ENCODE results near the gene METTL16. TPM values are rescaled to one million over a fixed set of nuclear protein-coding genes. Genes with fewer than 3 reads are reported as not detected.

The METTL16 gene
- total RNA-seq, 1 experiment from 2014 or later, result 18.3 TPM

GRCh38 chr17:2376107-2376506 lies 135.6 kb downstream of the METTL16 start:
- H2AFZ ChIP-seq (ENCODE audit: low read length), result no peak overlapping the region
- no peaks in the 10 kb centered on the region for H3K9me2 ChIP-seq (replicated peaks; ENCODE audit: insufficient read depth, low read length)
- H3K4me2 ChIP-seq (ENCODE audit: low read depth, low read length, poor library complexity, severe bottlenecking), result no peak overlapping the region
- H4K20me1 ChIP-seq (ENCODE audit: insufficient read depth, low read depth, low read length), result no peaks in the 10 kb centered on the region
- DNase-seq, result no peak
- no peaks in the 10 kb centered on the region for H3K27me3 ChIP-seq (ENCODE audit: low read length)
- no peak overlapping the region for H3K9ac ChIP-seq (ENCODE audit: low read length)
- no peaks in the 10 kb centered on the region; the same call in 1 of the 2 replicates for H3K36me3 ChIP-seq (ENCODE audit: insufficient read depth, low read length)
- H3K9me3 ChIP-seq (ENCODE audit: low read length), result no peaks in the 10 kb centered on the region
- H3K27ac ChIP-seq (ENCODE audit: low read length), result no peak overlapping the region
- no peaks in the 10 kb centered on the region for H3K4me1 ChIP-seq (ENCODE audit: low read length)
- no peaks in the 10 kb centered on the region for H3K79me2 ChIP-seq (ENCODE audit: low read length)
- no peak overlapping the region for H3K4me3 ChIP-seq (ENCODE audit: low read length)

GRCh38 chr17:2375406-2375805 lies 136.3 kb downstream of the METTL16 start:
- no peaks in the 10 kb centered on the region for H3K79me2 ChIP-seq (ENCODE audit: low read length)
- H3K9me3 ChIP-seq (ENCODE audit: low read length), result no peaks in the 10 kb centered on the region
- H3K36me3 ChIP-seq (ENCODE audit: insufficient read depth, low read length), result no peaks in the 10 kb centered on the region; the same call in 1 of the 2 replicates
- no peak overlapping the region for H3K9ac ChIP-seq (ENCODE audit: low read length)
- H3K27ac ChIP-seq (ENCODE audit: low read length), result no peak overlapping the region
- H3K4me1 ChIP-seq (ENCODE audit: low read length), result no peaks in the 10 kb centered on the region
- H3K4me2 ChIP-seq (ENCODE audit: low read depth, low read length, poor library complexity, severe bottlenecking), result no peak overlapping the region
- H3K9me2 ChIP-seq (replicated peaks; ENCODE audit: insufficient read depth, low read length), result no peaks in the 10 kb centered on the region
- DNase-seq, result no peak
- no peak overlapping the region for H3K4me3 ChIP-seq (ENCODE audit: low read length)
- H3K27me3 ChIP-seq (ENCODE audit: low read length), result no peaks in the 10 kb centered on the region
- no peak overlapping the region for H2AFZ ChIP-seq (ENCODE audit: low read length)
- no peaks in the 10 kb centered on the region for H4K20me1 ChIP-seq (ENCODE audit: insufficient read depth, low read depth, low read length)

DNA sequence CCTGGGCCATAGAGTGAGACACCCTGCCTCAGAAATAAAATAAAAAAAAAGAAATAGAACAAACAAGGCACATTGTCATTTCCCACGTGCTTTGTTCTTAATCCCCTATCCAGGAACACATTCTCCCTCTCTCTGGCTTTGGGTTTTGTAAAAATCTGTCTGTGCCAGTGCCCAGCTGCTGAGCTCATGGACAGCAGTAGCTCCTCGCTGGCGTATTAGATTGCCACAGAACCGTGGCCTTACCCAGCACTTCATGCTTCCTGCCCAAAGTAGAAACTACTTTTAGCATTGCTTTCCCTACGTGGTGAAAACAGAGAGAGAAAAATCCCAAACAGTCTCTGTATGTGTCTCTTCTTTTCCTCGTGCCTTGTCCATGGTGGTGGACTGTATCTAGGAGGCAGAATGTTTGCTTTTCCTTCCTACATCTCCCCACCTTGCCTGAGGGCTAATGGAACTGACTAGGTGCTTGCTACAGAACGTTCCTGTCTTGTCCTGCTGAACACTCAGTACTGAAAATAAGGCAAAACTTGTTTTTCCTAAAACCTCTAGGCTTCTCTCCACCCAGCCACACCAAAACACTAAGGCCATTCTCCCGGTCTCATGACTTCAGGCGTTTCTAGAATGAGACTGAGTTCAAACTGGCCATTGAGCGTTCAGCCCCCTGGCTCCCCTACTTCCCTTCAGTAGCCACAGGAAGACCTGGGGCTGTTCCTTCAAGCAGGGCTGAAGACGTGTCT lies 137.0 kb downstream of the METTL16 start:
- Histone ChIP-seq H3K9me3 (ENCODE audit: low read length) (no peaks in the 10 kb centered on the region), H3K9ac (ENCODE audit: low read length) (no peak overlapping the region), H3K36me3 (ENCODE audit: insufficient read depth, low read length) (no peaks in the 10 kb centered on the region; the same call in 1 of the 2 replicates), H3K4me2 (ENCODE audit: low read depth, low read length, poor library complexity, severe bottlenecking) (no peak overlapping the region), H3K27ac (ENCODE audit: low read length) (no peak overlapping the region), H3K4me3 (ENCODE audit: low read length) (no peak overlapping the region), H3K4me1 (ENCODE audit: low read length) (no peaks in the 10 kb centered on the region), H3K27me3 (ENCODE audit: low read length) (no peaks in the 10 kb centered on the region), H2AFZ (ENCODE audit: low read length) (no peak overlapping the region), H3K79me2 (ENCODE audit: low read length) (no peaks in the 10 kb centered on the region), H4K20me1 (ENCODE audit: insufficient read depth, low read depth, low read length) (no peaks in the 10 kb centered on the region), H3K9me2 (replicated peaks; ENCODE audit: insufficient read depth, low read length) (no peaks in the 10 kb centered on the region)
- DNase-seq, result no peak

DNA sequence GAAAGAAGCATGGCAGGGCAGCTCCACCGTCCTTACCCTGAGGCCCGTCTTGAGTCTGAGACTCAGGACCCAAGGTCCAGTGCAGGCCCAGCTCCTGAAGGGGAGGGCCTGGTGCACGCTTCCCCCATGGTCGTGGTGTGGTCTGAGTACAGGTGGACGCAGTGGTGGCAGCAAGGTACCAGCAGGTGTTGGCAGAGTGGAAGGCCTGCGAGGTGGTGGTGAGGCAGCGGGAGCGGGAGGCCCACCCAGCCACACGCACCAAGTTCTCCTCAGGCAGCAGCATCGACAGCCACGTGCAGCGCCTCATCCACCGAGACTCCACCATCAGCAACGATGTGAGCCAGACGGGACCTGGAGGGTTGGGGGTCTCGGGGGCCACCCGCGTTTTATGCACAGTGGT lies 138.5 kb downstream of the METTL16 start:
- H3K4me3 ChIP-seq (ENCODE audit: low read length), result no peak overlapping the region
- DNase-seq, result no peak
- H3K27me3 ChIP-seq (ENCODE audit: low read length), result no peaks in the 10 kb centered on the region
- no peaks in the 10 kb centered on the region for H3K4me1 ChIP-seq (ENCODE audit: low read length)
- H3K9ac ChIP-seq (ENCODE audit: low read length), result no peak overlapping the region
- H3K9me2 ChIP-seq (replicated peaks; ENCODE audit: insufficient read depth, low read length), result no peaks in the 10 kb centered on the region
- no peak overlapping the region for H2AFZ ChIP-seq (ENCODE audit: low read length)
- no peaks in the 10 kb centered on the region for H3K79me2 ChIP-seq (ENCODE audit: low read length)
- H3K9me3 ChIP-seq (ENCODE audit: low read length), result no peaks in the 10 kb centered on the region
- no peak overlapping the region for H3K27ac ChIP-seq (ENCODE audit: low read length)
- no peaks in the 10 kb centered on the region for H4K20me1 ChIP-seq (ENCODE audit: insufficient read depth, low read depth, low read length)
- no peaks in the 10 kb centered on the region; the same call in 1 of the 2 replicates for H3K36me3 ChIP-seq (ENCODE audit: insufficient read depth, low read length)
- no peak overlapping the region for H3K4me2 ChIP-seq (ENCODE audit: low read depth, low read length, poor library complexity, severe bottlenecking)

GRCh38 chr17:2372681-2373080 lies 139.0 kb downstream of the METTL16 start:
- Histone ChIP-seq H3K4me1 (ENCODE audit: low read length) (no peaks in the 10 kb centered on the region), H3K9me3 (ENCODE audit: low read length) (no peaks in the 10 kb centered on the region), H3K36me3 (ENCODE audit: insufficient read depth, low read length) (no peaks in the 10 kb centered on the region; the same call in 1 of the 2 replicates), H3K79me2 (ENCODE audit: low read length) (no peaks in the 10 kb centered on the region), H3K27ac (ENCODE audit: low read length) (no peak overlapping the region), H3K9ac (ENCODE audit: low read length) (no peak overlapping the region), H2AFZ (ENCODE audit: low read length) (no peak overlapping the region), H3K4me3 (ENCODE audit: low read length) (no peak overlapping the region), H3K9me2 (replicated peaks; ENCODE audit: insufficient read depth, low read length) (no peaks in the 10 kb centered on the region), H4K20me1 (ENCODE audit: insufficient read depth, low read depth, low read length) (no peaks in the 10 kb centered on the region), H3K27me3 (ENCODE audit: low read length) (no peaks in the 10 kb centered on the region), H3K4me2 (ENCODE audit: low read depth, low read length, poor library complexity, severe bottlenecking) (no peak overlapping the region)
- DNase-seq, result no peak

GRCh38 chr17:2372180-2372579 lies 139.5 kb downstream of the METTL16 start:
- Histone ChIP-seq H3K4me2 (ENCODE audit: low read depth, low read length, poor library complexity, severe bottlenecking) (no peak overlapping the region), H3K9me2 (replicated peaks; ENCODE audit: insufficient read depth, low read length) (no peaks in the 10 kb centered on the region), H3K79me2 (ENCODE audit: low read length) (no peaks in the 10 kb centered on the region), H3K27me3 (ENCODE audit: low read length) (no peaks in the 10 kb centered on the region), H3K27ac (ENCODE audit: low read length) (no peak overlapping the region), H3K9me3 (ENCODE audit: low read length) (no peaks in the 10 kb centered on the region), H4K20me1 (ENCODE audit: insufficient read depth, low read depth, low read length) (no peaks in the 10 kb centered on the region), H3K36me3 (ENCODE audit: insufficient read depth, low read length) (no peaks in the 10 kb centered on the region), H3K4me1 (ENCODE audit: low read length) (no peaks in the 10 kb centered on the region), H3K9ac (ENCODE audit: low read length) (no peak overlapping the region), H2AFZ (ENCODE audit: low read length) (no peak overlapping the region), H3K4me3 (ENCODE audit: low read length) (no peak overlapping the region)
- no peak for DNase-seq

DNA sequence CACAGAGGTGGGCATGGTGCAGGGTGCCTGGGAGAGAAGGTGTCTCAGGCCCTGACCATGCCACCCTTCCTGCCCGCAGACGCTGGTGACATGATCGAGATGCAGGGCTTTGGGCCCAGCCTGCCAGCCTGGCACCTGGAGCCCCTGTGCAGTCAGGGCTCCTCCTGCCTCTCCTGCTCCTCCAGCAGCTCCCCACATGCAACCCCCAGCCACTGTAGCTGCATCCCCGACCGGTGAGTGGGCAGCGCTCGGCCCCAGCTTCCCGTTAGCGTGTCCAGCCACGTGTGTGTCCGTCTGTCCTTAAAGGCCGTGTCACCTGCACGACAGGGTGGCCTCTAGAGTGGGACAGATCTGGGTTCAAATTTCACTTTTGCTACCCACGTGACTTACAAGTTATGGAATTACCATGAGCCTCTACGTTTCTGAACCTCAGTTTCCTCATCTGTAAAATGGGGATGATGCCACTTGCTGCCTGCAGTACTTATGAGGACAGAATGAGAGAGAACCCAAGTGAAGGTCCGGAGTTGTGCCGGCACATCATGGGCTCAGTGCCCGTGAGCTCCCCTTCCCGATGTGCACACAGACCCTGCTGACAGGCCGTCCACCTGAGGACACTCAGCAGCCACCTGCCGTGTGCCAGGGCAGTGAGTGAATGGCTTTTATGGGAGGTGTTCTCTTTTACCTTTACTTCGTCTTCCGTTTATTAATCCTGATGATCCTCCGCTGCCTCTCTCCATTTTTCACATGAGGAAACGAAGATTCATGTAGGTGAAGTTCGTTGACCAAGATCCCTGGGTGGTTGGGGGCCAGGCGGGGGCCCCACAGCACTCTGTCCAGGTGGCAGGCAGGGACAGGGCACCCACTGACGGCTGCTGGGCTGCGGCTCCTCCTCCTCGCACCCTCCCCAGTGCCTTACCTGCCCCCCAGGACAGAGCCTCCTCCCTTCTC lies 140.2 kb downstream of the METTL16 start:
- Histone ChIP-seq H3K4me1 (ENCODE audit: low read length) (no peaks in the 10 kb centered on the region), H3K4me3 (ENCODE audit: low read length) (no peak overlapping the region), H3K36me3 (ENCODE audit: insufficient read depth, low read length) (no peaks in the 10 kb centered on the region)

GRCh38 chr17:2370211-2370589 lies 141.5 kb downstream of the METTL16 start:
- Histone ChIP-seq H2AFZ (ENCODE audit: low read length) (no peak overlapping the region), H3K4me3 (ENCODE audit: low read length) (no peak overlapping the region), H3K27me3 (ENCODE audit: low read length) (no peaks in the 10 kb centered on the region), H3K9me3 (ENCODE audit: low read length) (no peaks in the 10 kb centered on the region), H3K9me2 (replicated peaks; ENCODE audit: insufficient read depth, low read length) (no peaks in the 10 kb centered on the region), H3K4me1 (ENCODE audit: low read length) (no peaks in the 10 kb centered on the region), H3K36me3 (ENCODE audit: insufficient read depth, low read length) (no peaks in the 10 kb centered on the region), H3K27ac (ENCODE audit: low read length) (no peak overlapping the region), H3K79me2 (ENCODE audit: low read length) (no peaks in the 10 kb centered on the region), H3K4me2 (ENCODE audit: low read depth, low read length, poor library complexity, severe bottlenecking) (no peak overlapping the region), H4K20me1 (ENCODE audit: insufficient read depth, low read depth, low read length) (no peaks in the 10 kb centered on the region), H3K9ac (ENCODE audit: low read length) (no peak overlapping the region)
- no peak for DNase-seq

More for the DNA sequence above, 140.2 kb downstream of the METTL16 start:
- Histone ChIP-seq H4K20me1 (ENCODE audit: insufficient read depth, low read depth, low read length) (no peaks in the 10 kb centered on the region), H3K27ac (ENCODE audit: low read length) (no peak overlapping the region), H3K79me2 (ENCODE audit: low read length) (no peaks in the 10 kb centered on the region), H3K27me3 (ENCODE audit: low read length) (no peaks in the 10 kb centered on the region), H3K9me3 (ENCODE audit: low read length) (no peaks in the 10 kb centered on the region), H2AFZ (ENCODE audit: low read length) (no peak overlapping the region), H3K9ac (ENCODE audit: low read length) (no peak overlapping the region), H3K4me2 (ENCODE audit: low read depth, low read length, poor library complexity, severe bottlenecking) (no peak overlapping the region), H3K9me2 (replicated peaks; ENCODE audit: insufficient read depth, low read length) (no peaks in the 10 kb centered on the region)
- no peak for DNase-seq

Data from Karpas-422 (cell line).